Endothelial cell of umbilical vein (primary cell): ENCODE results near the gene GALR3. TPM values are rescaled to one million over a fixed set of nuclear protein-coding genes. Genes with fewer than 3 reads are reported as not detected.
A peak's percentile ranks its signal among the peaks of the same experiment; 100 is the strongest.

Experiments used
- BruUV-seq: library from RNA; stranded (reverse); fragments of 400-500 nt; replicated peaks from 2 replicates; lab custom pipeline; 2021; lab: Mats Ljungman, UMichigan
- CTCF ChIA-PET: fragments of 300-600, 350-600 bp; sonication (Branson Sonifier 250); formaldehyde crosslinking; loops from one replicate; lab custom pipeline; 2021; ENCODE audit warnings: antibody characterized with exemption, inconsistent platforms; lab: Charles Lee
- POLR2A ChIA-PET: fragments of 300-600, 350-600 bp; sonication (Branson Sonifier 250); formaldehyde crosslinking; loops from one replicate; lab custom pipeline; 2021; ENCODE audit warnings: antibody characterized with exemption, inconsistent platforms; lab: Charles Lee
- DNase-seq: peaks from one replicate; pipeline ENCODE4 v3.0.0-alpha.2; 2011; ENCODE audit warnings: low read depth, low spot score
- FAIRE-seq: peaks from 2 replicates; lab custom pipeline; 2011; peaks lifted over from hg19 to GRCh38; lab: Jason Lieb, UNC
- H2AFZ ChIP-seq: 2 replicates; pipeline ENCODE4 v1.6.0; 2012; ENCODE audit warnings: low read depth, low read length, control low read depth, inconsistent platforms
- H3K27ac ChIP-seq: 2 replicates; pipeline ENCODE4 v1.5.1; 2011; ENCODE audit warnings: low read depth, mild to moderate bottlenecking, control low read depth, low read length, moderate library complexity; ENCODE audit not compliant: insufficient read depth
- H3K27me3 ChIP-seq, 2 experiments: 2 replicates each; pipeline versions ENCODE4 v1.6.0 to v1.6.1; 2011; ENCODE audit warnings: low read length in 2 of 2, mixed read lengths in 1 of 2; ENCODE audit not compliant: control insufficient read depth in 2 of 2, insufficient read depth in 2 of 2
- H3K36me3 ChIP-seq, 2 experiments: 2 replicates in 1 of 2; 3 replicates in 1 of 2; pipeline ENCODE4 v1.5.1; 2011; ENCODE audit warnings: low read length in 2 of 2, mild to moderate bottlenecking in 1 of 2, moderate library complexity in 1 of 2; ENCODE audit not compliant: control insufficient read depth in 2 of 2, insufficient read depth in 2 of 2; ENCODE audit errors: extremely low read depth in 1 of 2
- H3K4me1 ChIP-seq: 3 replicates; pipeline ENCODE4 v1.5.1; 2011; ENCODE audit warnings: mild to moderate bottlenecking, low read length; ENCODE audit not compliant: control insufficient read depth, insufficient read depth; ENCODE audit errors: extremely low read depth
- H3K4me2 ChIP-seq: 2 replicates; pipeline ENCODE4 v1.6.1; 2011; ENCODE audit warnings: low read length, control low read depth, mixed read lengths; ENCODE audit not compliant: insufficient read depth
- H3K4me3 ChIP-seq, 3 experiments: fragments of 200-600 bp in 1 of 3; sonication (generic), shearing (Covaris generic) in 1 of 3; replicated peaks in 1 of 3; 2 replicates each; pipeline ENCODE4 v1.5.1; 2011 to 2016; ENCODE audit warnings: control low read depth in 3 of 3, low read length in 3 of 3, mild to moderate bottlenecking in 2 of 3, inconsistent platforms in 1 of 3, low read depth in 1 of 3, moderate library complexity in 1 of 3; ENCODE audit not compliant: insufficient read depth in 1 of 3
- H3K79me2 ChIP-seq: 2 replicates; pipeline ENCODE4 v1.6.0; 2012; ENCODE audit warnings: low read length, inconsistent platforms; ENCODE audit not compliant: control insufficient read depth, insufficient read depth
- H3K9ac ChIP-seq: replicated peaks from 2 replicates; pipeline ENCODE3; 2011; ENCODE audit warnings: low read length, control low read depth; ENCODE audit not compliant: insufficient read depth; ENCODE audit errors: extremely low read depth
- H3K9me1 ChIP-seq: replicated peaks from 3 replicates; pipeline ENCODE4 v1.6.0; 2011; ENCODE audit warnings: mild to moderate bottlenecking, low read length; ENCODE audit not compliant: control insufficient read depth, insufficient read depth; ENCODE audit errors: extremely low read depth
- H3K9me3 ChIP-seq: replicated peaks from 2 replicates; pipeline ENCODE4 v1.5.1; 2012; ENCODE audit warnings: low read length, inconsistent platforms; ENCODE audit not compliant: control insufficient read depth, insufficient read depth
- H4K20me1 ChIP-seq: replicated peaks from 2 replicates; pipeline ENCODE3; 2011; ENCODE audit warnings: mild to moderate bottlenecking, low read length; ENCODE audit not compliant: control insufficient read depth, insufficient read depth; ENCODE audit errors: extremely low read depth
- EZH2 ChIP-seq: IDR thresholded peaks from 2 replicates; pipeline ENCODE4 v1.6.1; 2012; ENCODE audit warnings: borderline replicate concordance, low read depth, mild to moderate bottlenecking, moderate library complexity, low read length, inconsistent platforms; ENCODE audit not compliant: severe bottlenecking
- FOS ChIP-seq: IDR thresholded peaks from 2 replicates; pipeline ENCODE4 v1.6.1; 2011; ENCODE audit warnings: mild to moderate bottlenecking, low read length, moderate library complexity, borderline replicate concordance; ENCODE audit not compliant: insufficient read depth
- JUN ChIP-seq: IDR thresholded peaks from 2 replicates; pipeline ENCODE4 v1.6.1; 2011; ENCODE audit warnings: borderline replicate concordance, low read depth; ENCODE audit not compliant: insufficient read length, insufficient read depth
- MAX ChIP-seq: IDR thresholded peaks from 2 replicates; pipeline ENCODE4 v1.6.1; 2011; ENCODE audit not compliant: insufficient read depth, insufficient read length
- MYC ChIP-seq: IDR thresholded peaks from one replicate; pipeline ENCODE4 v1.6.1; 2011; ENCODE audit warnings: mild to moderate bottlenecking, low read depth, low read length
- POLR2AphosphoS5 ChIP-seq: IDR thresholded peaks from 2 replicates; pipeline ENCODE4 v1.6.1; 2012; ENCODE audit warnings: low read depth, mild to moderate bottlenecking, control low read depth, low read length, moderate library complexity; ENCODE audit not compliant: insufficient read depth
- dilution Hi-C: fragments of 300-500 bp; cut with MboI; formaldehyde crosslinking; loops from one replicate; pipeline ENCODE4 v1.15.0; 2019; ENCODE audit warnings: low sequenced_read_pairs; ENCODE audit not compliant: extremely low pct_ligation_motif_present
- intact Hi-C: fragments of 100-400 bp; cut with micrococcal nuclease; formaldehyde crosslinking; loops from one replicate; pipeline ENCODE4 v1.10.0; 2022
- polyA plus RNA-seq, 4 experiments: library from polyadenylated mRNA; depleted of rRNA in 3 of 4; stranded (reverse) in 3 of 4; unstranded in 1 of 4; fragments of >200 nt; gene quantifications; 2 replicates each; pipeline versions ENCODE4 v1.2.1 to v1.2.3, GENCODE V29; 2011 to 2012; ENCODE audit warnings: missing spikeins in 1 of 4
- total RNA-seq: library from RNA; stranded (reverse); gene quantifications from 2 replicates; pipeline ENCODE4 v1.2.3, GENCODE V29; 2021

The GALR3 gene
- total and polyA plus RNA-seq, 2 donors (not counting 3 experiments of a cell fraction or from before 2014, with no cell fraction given), result not detected

GRCh38 chr22:37848587-37849088, 25.5 kb downstream of the GALR3 start:
- H3K4me3 ChIP-seq, result peak overlapping the region; percentile 86 to 97 (median 95)
- no peaks in the 10 kb centered on the region for H3K9me1 ChIP-seq
- dilution Hi-C loops (no loop called here), intact Hi-C loops (loop anchor here (2.0 kb wide), 1 partner anchor 40 kb away; no protein-coding TSS in a partner anchor)
- peak overlapping the region; percentile 79 for H3K27ac ChIP-seq
- TF ChIP-seq FOS (no peak), POLR2AphosphoS5 (no peak), EZH2 (no peak), MYC (no peak), MAX (no peak), JUN (no peak)
- H3K9ac ChIP-seq, result peak overlapping the region; percentile 92
- peaks cover 46% of the 10 kb centered on the region for H3K79me2 ChIP-seq
- FAIRE-seq (no peak), DNase-seq (peak; percentile 54)
- peaks cover 9 to 13% of the 10 kb centered on the region in 2 experiments for H3K36me3 ChIP-seq
- H4K20me1 ChIP-seq, result peaks cover 4% of the 10 kb centered on the region
- CTCF ChIA-PET, result interaction anchor here (2.0 kb wide), 2 partner anchors 15 to 31 kb away, joined by 6 to 9 read pairs; no protein-coding TSS in a partner anchor
- H3K4me2 ChIP-seq, result peak overlapping the region; percentile 60
- no peaks in the 10 kb centered on the region for H3K9me3 ChIP-seq
- peak overlapping the region; percentile 87 for H2AFZ ChIP-seq
- no peaks in the 10 kb centered on the region for H3K27me3 ChIP-seq
- TSS peak; percentile 87 for BruUV-seq
- H3K4me1 ChIP-seq, result peaks cover 17% of the 10 kb centered on the region
- POLR2A ChIA-PET, result interaction anchor here (0.6 to 1.0 kb wide), 2 partner anchors 31 to 41 kb away, joined by 3 to 4 read pairs; no protein-coding TSS in a partner anchor
